Type B pancreatic cell (in vitro differentiated cells): ENCODE measurements around the gene HSPB1. TPM values are rescaled to one million over a fixed set of nuclear protein-coding genes. Genes with fewer than 3 reads are reported as not detected.

Experiments
- DNase-seq: peaks from one replicate; pipeline ENCODE4 v3.0.0; 2021; ENCODE audit warnings: mixed read lengths; ENCODE audit not compliant: unreplicated experiment; ENCODE audit errors: extremely low spot score
- H3K27ac Mint-ChIP-seq: 2 replicates; pipeline ENCODE4 v1.8.0; 2021; ENCODE audit warnings: mild to moderate bottlenecking, mixed read lengths
- H3K27me3 Mint-ChIP-seq: 2 replicates; pipeline ENCODE4 v1.8.0; 2021; ENCODE audit warnings: mixed read lengths
- H3K36me3 Mint-ChIP-seq: 2 replicates; pipeline ENCODE4 v1.8.0; 2021; ENCODE audit warnings: mixed read lengths
- H3K4me1 Mint-ChIP-seq: one replicate; pipeline ENCODE4 v1.8.0; 2021; ENCODE audit warnings: mixed read lengths; ENCODE audit not compliant: unreplicated experiment
- H3K4me3 Mint-ChIP-seq: 2 replicates; pipeline ENCODE4 v1.8.0; 2021; ENCODE audit warnings: mild to moderate bottlenecking, mixed read lengths
- H3K9me3 Mint-ChIP-seq: 2 replicates; pipeline ENCODE4 v1.8.0; 2021; ENCODE audit warnings: mixed read lengths
- CTCF ChIP-seq: fragments of 200-600 bp; sonication (generic); conservative IDR thresholded peaks from 2 replicates; pipeline ENCODE4 v1.5.0; 2021; ENCODE audit warnings: antibody characterized with exemption, mild to moderate bottlenecking
- total RNA-seq: library from RNA; stranded (reverse); gene quantifications from 2 replicates; pipeline ENCODE4 v1.2.1, GENCODE V29; 2021; ENCODE audit warnings: low replicate concordance

Gene HSPB1
- total RNA-seq, 1 donor from 2014 or later: 228 TPM

- DNase-seq: no peak
- Mint-ChIP-seq H3K27ac (peak overlapping the region; percentile 49), H3K4me1 (peaks cover 42% of the 10 kb centered on the region), H3K9me3 (peaks cover 7% of the 10 kb centered on the region), H3K36me3 (peaks cover 58% of the 10 kb centered on the region), H3K27me3 (no peaks in the 10 kb centered on the region), H3K4me3 (no peak overlapping the region)
- TF ChIP-seq CTCF: no peak
Measured at GRCh38 chr7:76340617-76341131, 38.2 kb downstream of the HSPB1 start.

GRCh38 chr7:76342222-76342621 is 39.7 kb downstream of the HSPB1 start:
- no peaks in the 10 kb centered on the region for H3K27me3 Mint-ChIP-seq
- peaks cover 45% of the 10 kb centered on the region for H3K4me1 Mint-ChIP-seq
- TF ChIP-seq CTCF: no peak
- H3K36me3 Mint-ChIP-seq: peaks cover 69% of the 10 kb centered on the region
- H3K27ac Mint-ChIP-seq: peak overlapping the region; percentile 60
- DNase-seq: no peak
- H3K9me3 Mint-ChIP-seq: peaks cover 7% of the 10 kb centered on the region
- H3K4me3 Mint-ChIP-seq: no peak overlapping the region

- Mint-ChIP-seq H3K4me3 (no peak overlapping the region), H3K27me3 (no peaks in the 10 kb centered on the region)
Measured at GRCh38 chr7:76343294-76343930, 40.9 kb downstream of the HSPB1 start.

GRCh38 chr7:76343931-76344321 is 41.5 kb downstream of the HSPB1 start:
- no peak overlapping the region for H3K27ac Mint-ChIP-seq
- no peaks in the 10 kb centered on the region for H3K27me3 Mint-ChIP-seq
- peaks cover 64% of the 10 kb centered on the region for H3K36me3 Mint-ChIP-seq
- H3K4me3 Mint-ChIP-seq: no peak overlapping the region
- DNase-seq: no peak
- peaks cover 40% of the 10 kb centered on the region for H3K4me1 Mint-ChIP-seq
- no peak for TF ChIP-seq CTCF
- peaks cover 7% of the 10 kb centered on the region for H3K9me3 Mint-ChIP-seq

More at GRCh38 chr7:76343294-76343930, 40.9 kb downstream of the HSPB1 start:
- Mint-ChIP-seq H3K27ac (no peak overlapping the region), H3K4me1 (peaks cover 43% of the 10 kb centered on the region), H3K9me3 (peaks cover 7% of the 10 kb centered on the region), H3K36me3 (peaks cover 67% of the 10 kb centered on the region)
- no peak for TF ChIP-seq CTCF
- DNase-seq: no peak

GRCh38 chr7:76346097-76346496 is 43.6 kb downstream of the HSPB1 start:
- Mint-ChIP-seq H3K27me3 (no peaks in the 10 kb centered on the region), H3K4me3 (no peak overlapping the region), H3K27ac (peak overlapping the region; percentile 93), H3K9me3 (peaks cover 2% of the 10 kb centered on the region), H3K4me1 (peaks cover 31% of the 10 kb centered on the region), H3K36me3 (peaks cover 67% of the 10 kb centered on the region)
- no peak for TF ChIP-seq CTCF
- DNase-seq: no peak
